ENCODE data around the gene SPSB2.

SPSB2 gene

GRCh38 chr12:6849976-6850560 lies 23.0 kb downstream of the SPSB2 start:
- no peak for FAIRE-seq

GRCh38 chr12:6849427-6849826 lies 23.7 kb downstream of the SPSB2 start:
- FAIRE-seq, result no peak

- no peak for FAIRE-seq
Measured at GRCh38 chr12:6847676-6848075, 25.4 kb downstream of the SPSB2 start.

GRCh38 chr12:6846316-6846869 lies 26.7 kb downstream of the SPSB2 start:
- FAIRE-seq, result no peak

GRCh38 chr12:6845395-6845794 lies 27.7 kb downstream of the SPSB2 start:
- no peak for FAIRE-seq

- no peak for FAIRE-seq
Measured at GRCh38 chr12:6843118-6843902, 29.8 kb downstream of the SPSB2 start.

GRCh38 chr12:6842075-6842474 lies 31.0 kb downstream of the SPSB2 start:
- no peak for FAIRE-seq

GRCh38 chr12:6840761-6841515 lies 32.2 kb downstream of the SPSB2 start, which contains the start of gene GNB3:
Gene GNB3 (plus strand): TSS chr12:6840925. CDS start chr12:6841288, 363 bp downstream.
- no peak for FAIRE-seq

- no peak for FAIRE-seq
Measured at GRCh38 chr12:6840330-6840729, 32.8 kb downstream of the SPSB2 start.

- FAIRE-seq, result no peak
Measured at GRCh38 chr12:6839482-6840201, 33.5 kb downstream of the SPSB2 start.

GRCh38 chr12:6838854-6839253 lies 34.2 kb downstream of the SPSB2 start:
- FAIRE-seq, result no peak

GRCh38 chr12:6837370-6838060 lies 35.6 kb downstream of the SPSB2 start:
- FAIRE-seq, result no peak

- FAIRE-seq, result no peak
Measured at GRCh38 chr12:6836851-6837250, 36.3 kb downstream of the SPSB2 start.

- FAIRE-seq, result no peak
Measured at GRCh38 chr12:6834873-6835272, 38.2 kb downstream of the SPSB2 start.

GRCh38 chr12:6834254-6834653 lies 38.8 kb downstream of the SPSB2 start:
- no peak for FAIRE-seq

GRCh38 chr12:6833189-6833890 lies 39.8 kb downstream of the SPSB2 start:
- no peak for FAIRE-seq

GRCh38 chr12:6832125-6832524 lies 41.0 kb downstream of the SPSB2 start:
- FAIRE-seq, result no peak

GRCh38 chr12:6831450-6831995 lies 41.6 kb downstream of the SPSB2 start:
- FAIRE-seq, result no peak

GRCh38 chr12:6830999-6831398 lies 42.1 kb downstream of the SPSB2 start:
- no peak for FAIRE-seq

GRCh38 chr12:6830286-6830890 lies 42.7 kb downstream of the SPSB2 start:
- no peak for FAIRE-seq
